IMR-90 (cell line): ENCODE measurements around the gene WNT9B. TPM values are rescaled to one million over a fixed set of nuclear protein-coding genes. Genes with fewer than 3 reads are reported as not detected.

Experiments
- ATAC-seq: fragments of 200-7000 bp; cut with Tn5 transposase; 2 replicates; pipeline ENCODE4 v1.9.1; 2020; ENCODE audit warnings: low read depth, mild to moderate bottlenecking, moderate library complexity
- BruUV-seq: library from RNA; stranded (reverse); fragments of 400-500 nt; replicated peaks from 2 replicates; lab custom pipeline; 2021; lab: Mats Ljungman, UMichigan
- CTCF ChIA-PET: fragments of 300-600 bp; formaldehyde crosslinking; extraction: SDS; loops from one replicate; lab custom pipeline; 2021; ENCODE audit warnings: antibody characterized with exemption; lab: Yijun Ruan, JAX
- POLR2A ChIA-PET: fragments of 300-600 bp; sonication (Branson Sonifier 250); formaldehyde crosslinking; loops from one replicate; lab custom pipeline; 2022; ENCODE audit warnings: antibody characterized with exemption; ENCODE audit not compliant: unreplicated experiment; lab: Charles Lee
- DNase-seq: peaks from one replicate; pipeline ENCODE4 v3.0.0; 2013
- H2AFZ ChIP-seq: replicated peaks from 2 replicates; pipeline ENCODE3; 2013; ENCODE audit warnings: low read length, mild to moderate bottlenecking; ENCODE audit not compliant: poor library complexity
- H2AK5ac ChIP-seq: 2 replicates; pipeline ENCODE4 v1.6.1; 2013; ENCODE audit warnings: low read depth, low read length, inconsistent platforms
- H2AK9ac ChIP-seq: replicated peaks from 2 replicates; pipeline ENCODE3; 2013; ENCODE audit warnings: mild to moderate bottlenecking, low read depth, low read length, moderate library complexity; ENCODE audit not compliant: poor library complexity
- H2BK120ac ChIP-seq: 2 replicates; pipeline ENCODE4 v1.6.1; 2013; ENCODE audit warnings: low read depth, low read length, inconsistent platforms
- H2BK15ac ChIP-seq: 3 replicates; pipeline ENCODE4 v1.6.1; 2013; ENCODE audit warnings: low read depth, low read length, inconsistent platforms
- H2BK20ac ChIP-seq: 2 replicates; pipeline ENCODE4 v1.6.1; 2013; ENCODE audit warnings: low read depth, mild to moderate bottlenecking, inconsistent platforms, low read length, moderate library complexity
- H2BK5ac ChIP-seq: 2 replicates; pipeline ENCODE4 v1.6.1; 2013; ENCODE audit warnings: mild to moderate bottlenecking, low read depth, low read length, inconsistent platforms; ENCODE audit not compliant: poor library complexity, severe bottlenecking
- H3K14ac ChIP-seq: replicated peaks from 2 replicates; pipeline ENCODE4 v1.6.1; 2013; ENCODE audit warnings: low read depth, low read length, inconsistent platforms
- H3K18ac ChIP-seq: 2 replicates; pipeline ENCODE4 v1.6.1; 2013; ENCODE audit warnings: low read depth, low read length, control low read depth
- H3K23ac ChIP-seq: 2 replicates; pipeline ENCODE4 v1.6.1; 2013; ENCODE audit warnings: low read depth, low read length, inconsistent platforms
- H3K27ac ChIP-seq: 2 replicates; pipeline ENCODE4 v1.5.1; 2013; ENCODE audit warnings: mild to moderate bottlenecking, control low read depth, low read length; ENCODE audit not compliant: insufficient read depth
- H3K27me3 ChIP-seq: 2 replicates; pipeline ENCODE4 v1.6.1; 2013; ENCODE audit warnings: low read length; ENCODE audit not compliant: control insufficient read depth, insufficient read depth
- H3K36me3 ChIP-seq: 2 replicates; pipeline ENCODE4 v1.6.1; 2013; ENCODE audit warnings: low read length, mixed read lengths; ENCODE audit not compliant: control insufficient read depth, insufficient read depth
- H3K4ac ChIP-seq: 2 replicates; pipeline ENCODE4 v1.6.1; 2013; ENCODE audit warnings: low read depth, low read length, inconsistent platforms
- H3K4me1 ChIP-seq: 2 replicates; pipeline ENCODE4 v1.6.1; 2013; ENCODE audit warnings: low read length, mixed read lengths; ENCODE audit not compliant: control insufficient read depth, insufficient read depth
- H3K4me2 ChIP-seq: 2 replicates; pipeline ENCODE4 v1.6.1; 2013; ENCODE audit warnings: low read depth, mild to moderate bottlenecking, control low read depth, low read length, moderate library complexity
- H3K4me3 ChIP-seq: 2 replicates; pipeline ENCODE4 v1.5.1; 2013; ENCODE audit warnings: low read depth, mild to moderate bottlenecking, control low read depth, low read length, moderate library complexity; ENCODE audit not compliant: insufficient read depth
- H3K56ac ChIP-seq: 2 replicates; pipeline ENCODE4 v1.6.1; 2013; ENCODE audit warnings: low read length, inconsistent platforms; ENCODE audit not compliant: insufficient read depth; ENCODE audit errors: extremely low read depth
- H3K79me1 ChIP-seq, 2 experiments: 2 replicates each; pipeline ENCODE4 v1.6.1; 2013; ENCODE audit warnings: low read length in 2 of 2, inconsistent platforms in 1 of 2, low read depth in 1 of 2
- H3K9ac ChIP-seq: 2 replicates; pipeline ENCODE4 v1.6.1; 2013; ENCODE audit warnings: low read depth, low read length, control low read depth
- H3K9me1 ChIP-seq: 2 replicates; pipeline ENCODE4 v1.6.1; 2013; ENCODE audit warnings: low read length, inconsistent platforms; ENCODE audit not compliant: insufficient read depth
- H3K9me3 ChIP-seq: 2 replicates; pipeline ENCODE4 v1.6.1; 2013; ENCODE audit warnings: low read length; ENCODE audit not compliant: control insufficient read depth, insufficient read depth
- H4K20me1 ChIP-seq: 2 replicates; pipeline ENCODE4 v1.6.1; 2013; ENCODE audit warnings: low read length, inconsistent platforms; ENCODE audit not compliant: insufficient read depth
- H4K5ac ChIP-seq: 2 replicates; pipeline ENCODE4 v1.6.1; 2013; ENCODE audit warnings: mild to moderate bottlenecking, low read depth, low read length, control low read depth
- H4K8ac ChIP-seq, 2 experiments: 2 replicates each; pipeline ENCODE4 v1.6.1; 2013; ENCODE audit warnings: low read depth in 2 of 2, low read length in 2 of 2, control low read depth in 1 of 2, inconsistent platforms in 1 of 2
- H4K91ac ChIP-seq: 2 replicates; pipeline ENCODE4 v1.6.1; 2013; ENCODE audit warnings: low read depth, low read length, inconsistent platforms; ENCODE audit not compliant: insufficient read depth
- BHLHE40 ChIP-seq: fragments of 150-350 bp; IDR thresholded peaks from 2 replicates; pipeline ENCODE4 v1.6.1; 2016; ENCODE audit warnings: mild to moderate bottlenecking, low read depth, low read length
- CEBPB ChIP-seq: IDR thresholded peaks from 2 replicates; pipeline ENCODE4 v1.6.1; 2012; ENCODE audit warnings: low read depth, low read length, improper control_type of control experiment
- CHD1 ChIP-seq: IDR thresholded peaks from 2 replicates; pipeline ENCODE4 v1.6.1; 2012; ENCODE audit warnings: low read depth, low read length, improper control_type of control experiment
- CTCF ChIP-seq: conservative IDR thresholded peaks from 2 replicates; pipeline ENCODE4 v1.5.1; 2012; ENCODE audit warnings: mild to moderate bottlenecking, low read depth, low read length, improper control_type of control experiment
- ELK1 ChIP-seq: fragments of 150-350 bp; IDR thresholded peaks from 2 replicates; pipeline ENCODE4 v1.6.1; 2016; ENCODE audit warnings: low read depth, mild to moderate bottlenecking, low read length, moderate library complexity, borderline replicate concordance
- FOS ChIP-seq: fragments of 150-350 bp; IDR thresholded peaks from 2 replicates; pipeline ENCODE4 v1.6.1; 2016; ENCODE audit warnings: low read depth, low read length
- MAFK ChIP-seq: IDR thresholded peaks from 2 replicates; pipeline ENCODE4 v1.6.1; 2012; ENCODE audit warnings: low read depth, low read length, improper control_type of control experiment
- MAZ ChIP-seq: IDR thresholded peaks from 2 replicates; pipeline ENCODE4 v1.6.1; 2012; ENCODE audit warnings: low read depth, mild to moderate bottlenecking, low read length, improper control_type of control experiment, moderate library complexity, borderline replicate concordance
- MXI1 ChIP-seq: IDR thresholded peaks from 2 replicates; pipeline ENCODE4 v1.6.1; 2012; ENCODE audit warnings: low read depth, mild to moderate bottlenecking, low read length, moderate library complexity, borderline replicate concordance
- NFE2L2 ChIP-seq: fragments of 150-350 bp; IDR thresholded peaks from 2 replicates; pipeline ENCODE4 v1.6.1; 2016; ENCODE audit warnings: low read depth, mild to moderate bottlenecking, low read length
- POLR2A ChIP-seq: IDR thresholded peaks from 2 replicates; pipeline ENCODE4 v1.6.1; 2012; ENCODE audit warnings: mild to moderate bottlenecking, low read depth, low read length
- RAD21 ChIP-seq: IDR thresholded peaks from 2 replicates; pipeline ENCODE4 v1.6.1; 2012; ENCODE audit warnings: low read length, improper control_type of control experiment
- RCOR1 ChIP-seq: IDR thresholded peaks from 2 replicates; pipeline ENCODE4 v1.6.1; 2012; ENCODE audit warnings: mild to moderate bottlenecking, low read length, improper control_type of control experiment; ENCODE audit not compliant: insufficient replicate concordance
- RFX5 ChIP-seq: IDR thresholded peaks from 2 replicates; pipeline ENCODE4 v1.8.0; 2012; ENCODE audit warnings: low read depth, mild to moderate bottlenecking, low read length, moderate library complexity
- SMC3 ChIP-seq: fragments of 150-350 bp; IDR thresholded peaks from 2 replicates; pipeline ENCODE4 v1.6.1; 2016; ENCODE audit warnings: low read depth, mild to moderate bottlenecking, antibody characterized with exemption, low read length, moderate library complexity
- USF2 ChIP-seq: fragments of 150-350 bp; IDR thresholded peaks from 2 replicates; pipeline ENCODE4 v1.6.1; 2017; ENCODE audit warnings: mild to moderate bottlenecking, antibody characterized with exemption, low read length, low read depth
- WGBS, 2 experiments: methylation state at CpG; one replicate each; pipeline versions ENCODE4 v1.1.5 to v1.1.7; 2013; ENCODE audit warnings: missing lambda C conversion rate in 2 of 2; ENCODE audit not compliant: insufficient read length in 1 of 2; ENCODE audit errors: extremely low coverage in 2 of 2; 5-methylcytosine and 5-hydroxymethylcytosine counted together
- dilution Hi-C: fragments of 300-500 bp; cut with HindIII; formaldehyde crosslinking; loops from one replicate; pipeline ENCODE4 v1.14.3; 2018; ENCODE audit warnings: low sequenced_read_pairs; ENCODE audit not compliant: unreplicated experiment
- in situ Hi-C: fragments of 300-500 bp; cut with MboI; formaldehyde crosslinking; loops from 3 replicates; pipeline ENCODE4 v1.14.3; 2019; ENCODE audit warnings: low sequenced_read_pairs, inconsistent platforms, mixed read lengths
- intact Hi-C: fragments of 100-400 bp; cut with micrococcal nuclease; formaldehyde crosslinking; loops from 2 replicates; pipeline ENCODE4 v1.10.0; 2022
- polyA plus RNA-seq, 3 experiments: library from polyadenylated mRNA; depleted of rRNA; stranded (reverse); fragments of >200 nt; gene quantifications; 2 replicates each; pipeline ENCODE4 v1.2.3, GENCODE V29; 2012; ENCODE audit warnings: low replicate concordance in 1 of 3
- total RNA-seq: library from RNA; depleted of rRNA; stranded (reverse); fragments of >200 nt; gene quantifications from 2 replicates; pipeline ENCODE4 v1.2.3, GENCODE V29; 2012

The WNT9B gene
- total and polyA plus RNA-seq, 2 of the 4 experiments (the other 2 are of a cell fraction): not detected

GRCh38 chr17:46837521-46837920 lies 13.9 kb upstream of the WNT9B start:
- H3K9ac ChIP-seq: no peak overlapping the region
- H3K23ac ChIP-seq: no peak overlapping the region
- H2BK20ac ChIP-seq: no peak overlapping the region
- no peak overlapping the region for H3K56ac ChIP-seq
- H2BK120ac ChIP-seq: no peak overlapping the region
- H4K8ac ChIP-seq: no peak overlapping the region
- DNase-seq (no peak), ATAC-seq (no peak)
- POLR2A ChIA-PET: no interaction called here
- H2AFZ ChIP-seq: no peak overlapping the region
- in situ Hi-C loops (loop anchor here (5.0 kb wide), 1 partner anchor 105 kb away; no protein-coding TSS in a partner anchor), intact Hi-C loops (no loop called here), dilution Hi-C loops (no loop called here)
- H3K27me3 ChIP-seq: peaks cover 18% of the 10 kb centered on the region
- WGBS, 2 experiments: 58% methylated on average over 3 of the region's 4 CpGs; no CpG with 5 or more reads in 1 of the 2 experiments
- H3K4me1 ChIP-seq: no peaks in the 10 kb centered on the region
- CTCF ChIA-PET: no interaction called here
- H3K14ac ChIP-seq: no peak overlapping the region
- H2AK5ac ChIP-seq: no peak overlapping the region
- BruUV-seq: no TSS peak
- TF ChIP-seq ELK1: no peak
- no peak for TF ChIP-seq NFE2L2
- no peak for TF ChIP-seq RFX5
- TF ChIP-seq MXI1: no peak
- no peak for TF ChIP-seq CHD1
- no peak for TF ChIP-seq RCOR1
- no peak for TF ChIP-seq POLR2A
- no peak for TF ChIP-seq FOS
- TF ChIP-seq RAD21: no peak
- no peak for TF ChIP-seq MAFK
- no peak for TF ChIP-seq SMC3
- no peak for TF ChIP-seq CTCF
- TF ChIP-seq CEBPB: no peak
- no peak for TF ChIP-seq MAZ
- TF ChIP-seq BHLHE40: no peak
- TF ChIP-seq USF2: no peak
- no peak overlapping the region for H4K91ac ChIP-seq
- H3K4me2 ChIP-seq: no peak overlapping the region
- H3K27ac ChIP-seq: no peak overlapping the region
- H3K9me3 ChIP-seq: peaks cover 1% of the 10 kb centered on the region; the same call in 1 of the 2 replicates
- no peak overlapping the region for H3K18ac ChIP-seq
- no peak overlapping the region for H4K5ac ChIP-seq
- no peak overlapping the region for H3K4ac ChIP-seq
- no peak overlapping the region for H3K4me3 ChIP-seq
- no peaks in the 10 kb centered on the region for H3K9me1 ChIP-seq
- no peaks in the 10 kb centered on the region for H3K36me3 ChIP-seq
- H3K79me1 ChIP-seq: no peaks in the 10 kb centered on the region
- H2BK5ac ChIP-seq: no peak overlapping the region
- no peaks in the 10 kb centered on the region for H4K20me1 ChIP-seq
- H2BK15ac ChIP-seq: no peak overlapping the region
- H2AK9ac ChIP-seq: peak overlapping the region; percentile 26
